Smooth muscle cell (in vitro differentiated cells): ENCODE measurements around the gene TBKBP1. TPM values are rescaled to one million over a fixed set of nuclear protein-coding genes. Genes with fewer than 3 reads are reported as not detected.

Source experiments
- DNase-seq: peaks from one replicate; lab custom pipeline; 2025; ENCODE audit not compliant: unreplicated experiment; lab: John Stamatoyannopoulos, UW
- H2AFZ ChIP-seq: fragments of 200-600 bp; sonication (generic); 2 replicates; pipeline ENCODE4 v1.6.0; 2016; ENCODE audit warnings: antibody characterized with exemption, low read depth, mild to moderate bottlenecking
- H3F3A ChIP-seq: fragments of 200-600 bp; sonication (generic); 2 replicates; pipeline ENCODE4 v1.6.0; 2017; ENCODE audit warnings: antibody characterized with exemption, low read depth
- H3K27ac ChIP-seq: fragments of 200-600 bp; sonication (generic); 2 replicates; pipeline ENCODE4 v1.5.1; 2016; ENCODE audit warnings: low read depth, mild to moderate bottlenecking
- H3K27me3 ChIP-seq: fragments of 200-600 bp; sonication (generic); 2 replicates; pipeline ENCODE4 v1.6.1; 2016; ENCODE audit warnings: low read depth, mild to moderate bottlenecking
- H3K36me3 ChIP-seq: fragments of 200-600 bp; sonication (generic); 2 replicates; pipeline ENCODE4 v1.5.1; 2016; ENCODE audit warnings: low read depth
- H3K4me1 ChIP-seq: fragments of 200-600 bp; sonication (generic); 2 replicates; pipeline ENCODE4 v1.5.1; 2016; ENCODE audit warnings: low read depth
- H3K4me2 ChIP-seq: fragments of 200-600 bp; sonication (generic); 2 replicates; pipeline ENCODE4 v1.6.0; 2016; ENCODE audit warnings: mild to moderate bottlenecking
- H3K4me3 ChIP-seq: fragments of 200-600 bp; sonication (generic); 2 replicates; pipeline ENCODE4 v1.5.1; 2016; ENCODE audit warnings: mild to moderate bottlenecking
- H3K79me2 ChIP-seq: fragments of 200-600 bp; sonication (generic); 2 replicates; pipeline ENCODE4 v1.6.0; 2016; ENCODE audit warnings: low read depth, mild to moderate bottlenecking
- H3K9ac ChIP-seq: fragments of 200-600 bp; sonication (generic); 2 replicates; pipeline ENCODE4 v1.6.0; 2016; ENCODE audit warnings: low read depth
- H3K9me3 ChIP-seq: fragments of 200-600 bp; sonication (generic); replicated peaks from 2 replicates; pipeline ENCODE4 v1.5.1; 2016; ENCODE audit warnings: low read depth
- H4K20me1 ChIP-seq: fragments of 200-600 bp; sonication (generic); 2 replicates; pipeline ENCODE4 v1.6.0; 2016; ENCODE audit warnings: low read depth
- CTCF ChIP-seq: fragments of 200-600 bp; sonication (generic); IDR thresholded peaks from 2 replicates; pipeline ENCODE4 v1.5.1; 2017; ENCODE audit warnings: borderline replicate concordance, mild to moderate bottlenecking, antibody characterized with exemption; ENCODE audit not compliant: insufficient read depth, poor library complexity, severe bottlenecking
- WGBS: methylation state at CpG from one replicate; pipeline ENCODE4 v1.1.7; 2016; ENCODE audit warnings: low lambda C conversion rate; 5-methylcytosine and 5-hydroxymethylcytosine counted together
- polyA plus RNA-seq: library from polyadenylated mRNA; unstranded; fragments of >200 nt; fragmentation: Nextera tagmentation; extraction: Ambion mirVana; gene quantifications from 2 replicates; pipeline ENCODE4 v1.2.1, GENCODE V29; 2016
- total RNA-seq: library from RNA; depleted of rRNA; stranded (reverse); fragments of >200 nt; gene quantifications from 2 replicates; pipeline ENCODE4 v1.2.3, GENCODE V29; 2014

TBKBP1 gene
- total and polyA plus RNA-seq, 2 experiments from 2014 or later: 5.8 to 7.7 TPM

- WGBS: 88% methylated on average over 22 of the region's 22 CpGs
- no peak overlapping the region for H3K4me3 ChIP-seq
- no peaks in the 10 kb centered on the region for H3K4me1 ChIP-seq
- TF ChIP-seq CTCF: no peak
- H3K27me3 ChIP-seq: peaks cover 26% of the 10 kb centered on the region
- H3K36me3 ChIP-seq: no peaks in the 10 kb centered on the region
- H2AFZ ChIP-seq: no peak overlapping the region
- no peak overlapping the region for H3K4me2 ChIP-seq
- no peaks in the 10 kb centered on the region for H3F3A ChIP-seq
- H3K27ac ChIP-seq: no peak overlapping the region
- no peaks in the 10 kb centered on the region for H4K20me1 ChIP-seq
- H3K79me2 ChIP-seq: no peaks in the 10 kb centered on the region
- no peak for DNase-seq
- no peaks in the 10 kb centered on the region for H3K9me3 ChIP-seq
- no peak overlapping the region for H3K9ac ChIP-seq
These were observed 50.4 kb downstream of the TBKBP1 start for GRCh38 chr17:47744168-47745036.

- Histone ChIP-seq H3K9me3 (no peaks in the 10 kb centered on the region), H3K27ac (no peak overlapping the region), H3K4me3 (no peak overlapping the region), H4K20me1 (no peaks in the 10 kb centered on the region), H3K27me3 (peaks cover 31% of the 10 kb centered on the region), H3K4me1 (no peaks in the 10 kb centered on the region), H3K4me2 (no peak overlapping the region), H3K79me2 (no peaks in the 10 kb centered on the region), H3K36me3 (no peaks in the 10 kb centered on the region), H3K9ac (no peak overlapping the region), H2AFZ (no peak overlapping the region), H3F3A (no peaks in the 10 kb centered on the region)
- DNase-seq: no peak
- no peak for TF ChIP-seq CTCF
- WGBS: 88% methylated on average over 10 of the region's 10 CpGs
These were observed 51.0 kb downstream of the TBKBP1 start for GRCh38 chr17:47745037-47745380.

- TF ChIP-seq CTCF: no peak
- Histone ChIP-seq H3K36me3 (no peaks in the 10 kb centered on the region), H3K9ac (no peak overlapping the region), H3K4me2 (no peak overlapping the region), H3K79me2 (no peaks in the 10 kb centered on the region), H3K4me1 (no peaks in the 10 kb centered on the region), H4K20me1 (no peaks in the 10 kb centered on the region), H3K27me3 (peaks cover 24% of the 10 kb centered on the region), H2AFZ (no peak overlapping the region), H3K9me3 (no peaks in the 10 kb centered on the region), H3K27ac (no peak overlapping the region), H3K4me3 (no peak overlapping the region), H3F3A (no peaks in the 10 kb centered on the region)
- WGBS: 94% methylated on average over 3 of the region's 3 CpGs
- no peak for DNase-seq
These were observed 57.5 kb downstream of the TBKBP1 start for GRCh38 chr17:47751471-47751870.

GRCh38 chr17:47757386-47757785, 63.4 kb downstream of the TBKBP1 start:
- H3K27ac ChIP-seq: no peak overlapping the region
- H3K4me3 ChIP-seq: no peak overlapping the region
- no peaks in the 10 kb centered on the region for H4K20me1 ChIP-seq
- DNase-seq: no peak
- peaks cover 6% of the 10 kb centered on the region for H3K9me3 ChIP-seq
- no peak overlapping the region for H3K4me2 ChIP-seq
- H3K27me3 ChIP-seq: peaks cover 6% of the 10 kb centered on the region
- no peaks in the 10 kb centered on the region for H3K4me1 ChIP-seq
- no peaks in the 10 kb centered on the region for H3K79me2 ChIP-seq
- no peak overlapping the region for H3K9ac ChIP-seq
- no peak for TF ChIP-seq CTCF
- H3F3A ChIP-seq: no peaks in the 10 kb centered on the region
- no peaks in the 10 kb centered on the region for H3K36me3 ChIP-seq
- H2AFZ ChIP-seq: no peak overlapping the region
- 67% methylated on average over 1 of the region's 1 CpG for WGBS
